A549 (cell line): ENCODE data around the gene TOP3B.

Experiments used
- HDAC2 ChIP-seq: fragments of 200-600 bp; sonication (generic); IDR thresholded peaks from 2 replicates; pipeline ENCODE4 v1.6.1; 2016
- KDM1A ChIP-seq: fragments of 200-600 bp; sonication (generic); IDR thresholded peaks from 2 replicates; pipeline ENCODE4 v1.6.1; 2016; ENCODE audit warnings: low read depth, mild to moderate bottlenecking
- MAX ChIP-seq: IDR thresholded peaks from 2 replicates; pipeline ENCODE4 v1.6.1; 2012
- MAZ ChIP-seq: fragments of 150-350 bp; IDR thresholded peaks from 2 replicates; pipeline ENCODE4 v1.6.1; 2014; ENCODE audit warnings: antibody characterized with exemption, low read depth, low read length, borderline replicate concordance
- POLR2A ChIP-seq: IDR thresholded peaks from 2 replicates; pipeline ENCODE4 v1.6.1; 2012; ENCODE audit warnings: mild to moderate bottlenecking, low read length

- TF ChIP-seq KDM1A, result no peak
- no peak for TF ChIP-seq POLR2A
- TF ChIP-seq MAZ, result no peak
- no peak for TF ChIP-seq MAX
- TF ChIP-seq HDAC2, result no peak
These were observed 51.5 kb downstream of the TOP3B start for GRCh38 chr22:21931056-21931455.
